OCI-LY1 (cell line): ENCODE measurements around the gene TARM1.

Experiments used
- H2AFZ ChIP-seq: fragments of 200-600 bp; sonication (generic), shearing (Covaris generic); 2 replicates; pipeline ENCODE4 v1.6.0; 2014; ENCODE audit warnings: antibody characterized with exemption, mild to moderate bottlenecking, low read length
- H3F3A ChIP-seq: fragments of 200-600 bp; sonication (generic), shearing (Covaris generic); 2 replicates; pipeline ENCODE4 v1.6.0; 2014; ENCODE audit warnings: mild to moderate bottlenecking, antibody characterized with exemption, low read length, moderate library complexity; ENCODE audit not compliant: insufficient read depth
- H3K27ac ChIP-seq: fragments of 200-600 bp; sonication (generic); 2 replicates; pipeline ENCODE4 v1.5.1; 2014; ENCODE audit warnings: low read length, mixed run types, mild to moderate bottlenecking, low read depth; ENCODE audit not compliant: poor library complexity, severe bottlenecking
- H3K27me3 ChIP-seq: fragments of 200-600 bp; sonication (generic); 2 replicates; pipeline ENCODE4 v1.6.0; 2014; ENCODE audit warnings: antibody characterized with exemption, mild to moderate bottlenecking, low read length, moderate library complexity; ENCODE audit not compliant: insufficient read depth
- H3K36me3 ChIP-seq: fragments of 200-600 bp; sonication (generic); 2 replicates; pipeline ENCODE4 v1.6.1; 2014; ENCODE audit warnings: mild to moderate bottlenecking, antibody characterized with exemption, low read length, moderate library complexity, mixed read lengths; ENCODE audit not compliant: insufficient read depth
- H3K4me1 ChIP-seq: fragments of 200-600 bp; sonication (generic); 2 replicates; pipeline ENCODE4 v1.5.1; 2014; ENCODE audit warnings: mild to moderate bottlenecking, low read length, moderate library complexity; ENCODE audit not compliant: insufficient read depth, severe bottlenecking
- H3K4me2 ChIP-seq: fragments of 200-600 bp; sonication (generic), shearing (Covaris generic); 2 replicates; pipeline ENCODE4 v1.6.1; 2014; ENCODE audit warnings: low read length
- H3K4me3 ChIP-seq: fragments of 200-600 bp; sonication (generic); 2 replicates; pipeline ENCODE4 v1.5.1; 2014; ENCODE audit warnings: low read length, low read depth, mild to moderate bottlenecking, mixed read lengths; ENCODE audit not compliant: poor library complexity, severe bottlenecking
- H3K79me2 ChIP-seq: fragments of 200-600 bp; shearing (Covaris generic); 2 replicates; pipeline ENCODE4 v1.6.1; 2016; ENCODE audit warnings: mixed run types, low read length, mixed read lengths; ENCODE audit not compliant: insufficient read depth
- H3K9ac ChIP-seq: fragments of 200-600 bp; sonication (generic), shearing (Covaris generic); 2 replicates; pipeline ENCODE4 v1.6.1; 2014; ENCODE audit warnings: mild to moderate bottlenecking, low read length, mixed read lengths
- H3K9me2 ChIP-seq: fragments of 200-600 bp; sonication (generic), shearing (Covaris generic); 2 replicates; pipeline ENCODE4 v1.6.1; 2014; ENCODE audit warnings: low read depth, mild to moderate bottlenecking, low read length, mixed read lengths
- H3K9me3 ChIP-seq: fragments of 200-600 bp; shearing (Covaris generic); 2 replicates; pipeline ENCODE4 v1.6.1; 2014; ENCODE audit warnings: low read length, mixed read lengths
- H4K20me1 ChIP-seq: fragments of 200-600 bp; sonication (generic), shearing (Covaris generic); 2 replicates; pipeline ENCODE4 v1.6.0; 2016; ENCODE audit warnings: mild to moderate bottlenecking, low read length; ENCODE audit not compliant: insufficient read depth
- EZH2 ChIP-seq: fragments of 200-600 bp; sonication (generic), shearing (Covaris generic); IDR thresholded peaks from 2 replicates; pipeline ENCODE4 v1.8.0; 2017; ENCODE audit warnings: borderline replicate concordance, mixed run types, mild to moderate bottlenecking, antibody characterized with exemption, low read length, moderate library complexity, mixed read lengths
- TF ChIP-seq, protein P1 (sequence below): fragments of 200-600 bp; sonication (generic), shearing (Covaris generic); IDR thresholded peaks from 2 replicates; pipeline ENCODE4 v1.5.1; 2017; ENCODE audit warnings: mild to moderate bottlenecking, antibody characterized with exemption, low read length, moderate library complexity, mixed read lengths

TARM1 gene

GRCh38 chr19:54023191-54023590 lies 58.0 kb downstream of the TARM1 start:
- H3K79me2 ChIP-seq: no peaks in the 10 kb centered on the region
- H3K4me1 ChIP-seq: no peaks in the 10 kb centered on the region
- H3K4me2 ChIP-seq: no peak overlapping the region
- H3F3A ChIP-seq: no peaks in the 10 kb centered on the region
- no peaks in the 10 kb centered on the region for H3K9me2 ChIP-seq
- TF ChIP-seq, protein P1, sequence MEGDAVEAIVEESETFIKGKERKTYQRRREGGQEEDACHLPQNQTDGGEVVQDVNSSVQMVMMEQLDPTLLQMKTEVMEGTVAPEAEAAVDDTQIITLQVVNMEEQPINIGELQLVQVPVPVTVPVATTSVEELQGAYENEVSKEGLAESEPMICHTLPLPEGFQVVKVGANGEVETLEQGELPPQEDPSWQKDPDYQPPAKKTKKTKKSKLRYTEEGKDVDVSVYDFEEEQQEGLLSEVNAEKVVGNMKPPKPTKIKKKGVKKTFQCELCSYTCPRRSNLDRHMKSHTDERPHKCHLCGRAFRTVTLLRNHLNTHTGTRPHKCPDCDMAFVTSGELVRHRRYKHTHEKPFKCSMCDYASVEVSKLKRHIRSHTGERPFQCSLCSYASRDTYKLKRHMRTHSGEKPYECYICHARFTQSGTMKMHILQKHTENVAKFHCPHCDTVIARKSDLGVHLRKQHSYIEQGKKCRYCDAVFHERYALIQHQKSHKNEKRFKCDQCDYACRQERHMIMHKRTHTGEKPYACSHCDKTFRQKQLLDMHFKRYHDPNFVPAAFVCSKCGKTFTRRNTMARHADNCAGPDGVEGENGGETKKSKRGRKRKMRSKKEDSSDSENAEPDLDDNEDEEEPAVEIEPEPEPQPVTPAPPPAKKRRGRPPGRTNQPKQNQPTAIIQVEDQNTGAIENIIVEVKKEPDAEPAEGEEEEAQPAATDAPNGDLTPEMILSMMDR: no peak
- TF ChIP-seq EZH2: no peak
- no peaks in the 10 kb centered on the region for H3K9me3 ChIP-seq
- no peaks in the 10 kb centered on the region for H4K20me1 ChIP-seq
- H3K27me3 ChIP-seq: no peaks in the 10 kb centered on the region
- H2AFZ ChIP-seq: no peak overlapping the region
- H3K36me3 ChIP-seq: no peaks in the 10 kb centered on the region
- no peak overlapping the region for H3K27ac ChIP-seq
- H3K9ac ChIP-seq: no peak overlapping the region
- no peak overlapping the region for H3K4me3 ChIP-seq

DNA sequence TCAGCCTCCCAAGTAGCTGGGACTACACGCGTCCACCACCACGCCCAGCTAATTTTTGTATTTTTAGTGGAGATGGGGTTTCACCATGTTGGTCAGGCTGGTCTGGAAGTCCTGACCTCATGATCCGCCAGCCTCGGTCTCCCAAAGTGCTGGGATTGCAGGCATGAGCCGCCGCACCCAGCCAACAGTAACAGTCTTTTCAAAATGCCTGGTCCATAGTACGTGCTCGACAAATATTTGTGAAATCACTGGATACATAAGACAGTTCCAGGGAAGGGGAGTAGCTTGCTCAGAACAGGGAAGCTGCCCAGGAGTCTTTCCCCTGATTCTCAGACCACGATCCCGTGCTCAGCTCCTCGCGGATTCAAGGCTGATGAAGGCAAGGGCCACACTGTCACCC lies 59.2 kb downstream of the TARM1 start:
- Histone ChIP-seq H3K9me2 (no peaks in the 10 kb centered on the region), H3K9me3 (no peaks in the 10 kb centered on the region), H3K4me2 (no peak overlapping the region), H2AFZ (no peak overlapping the region), H3K9ac (no peak overlapping the region), H3K27me3 (no peaks in the 10 kb centered on the region), H3K79me2 (no peaks in the 10 kb centered on the region), H3K4me3 (no peak overlapping the region), H4K20me1 (no peaks in the 10 kb centered on the region), H3F3A (no peaks in the 10 kb centered on the region), H3K36me3 (no peaks in the 10 kb centered on the region), H3K4me1 (no peaks in the 10 kb centered on the region), H3K27ac (no peak overlapping the region)
- TF ChIP-seq EZH2: no peak
- TF ChIP-seq, protein P1: no peak

DNA sequence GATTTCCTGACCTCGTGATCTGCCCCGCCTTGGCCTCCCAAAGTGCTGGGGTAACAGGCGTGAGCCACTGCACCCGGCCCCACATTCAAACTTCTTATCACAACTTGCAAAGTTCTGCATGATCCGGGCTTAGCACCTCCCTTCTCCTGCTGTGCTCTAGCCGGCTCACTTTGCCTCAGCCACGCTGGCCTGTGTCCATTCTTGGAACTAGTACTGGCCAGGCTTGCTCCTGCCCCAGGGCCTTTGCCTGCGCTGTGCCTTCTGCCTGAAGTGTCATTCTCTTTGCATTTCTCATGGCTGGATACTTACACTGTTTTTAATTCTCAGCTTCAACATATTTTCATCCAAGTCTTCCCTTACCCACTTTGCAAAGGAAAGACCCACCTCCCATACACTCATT lies 59.8 kb downstream of the TARM1 start:
- no peak overlapping the region for H3K4me3 ChIP-seq
- H3K4me2 ChIP-seq: no peak overlapping the region
- no peaks in the 10 kb centered on the region for H4K20me1 ChIP-seq
- no peaks in the 10 kb centered on the region for H3K9me2 ChIP-seq
- H3K9me3 ChIP-seq: no peaks in the 10 kb centered on the region
- no peak overlapping the region for H2AFZ ChIP-seq
- H3K79me2 ChIP-seq: no peaks in the 10 kb centered on the region
- H3K4me1 ChIP-seq: no peaks in the 10 kb centered on the region
- H3K27ac ChIP-seq: no peak overlapping the region
- H3F3A ChIP-seq: no peaks in the 10 kb centered on the region
- no peaks in the 10 kb centered on the region for H3K36me3 ChIP-seq
- H3K9ac ChIP-seq: no peak overlapping the region
- H3K27me3 ChIP-seq: no peaks in the 10 kb centered on the region
- TF ChIP-seq, protein P1: no peak
- no peak for TF ChIP-seq EZH2
